K562 (cell line): Measurements from ENCODE around the gene C3AR1. TPM values are rescaled to one million over a fixed set of nuclear protein-coding genes. Genes with fewer than 3 reads are reported as not detected.

Experiments
- ATAC-seq: fragments of 200-7000 bp; cut with Tn5 transposase; 3 replicates; pipeline ENCODE4 v1.9.1; 2020; ENCODE audit warnings: moderate library complexity
- BruUV-seq: library from RNA; stranded (reverse); fragments of 400-500 nt; replicated peaks from 2 replicates; lab custom pipeline; 2021; lab: Mats Ljungman, UMichigan
- CTCF ChIA-PET: fragments of 300-600 bp; formaldehyde crosslinking; extraction: SDS; loops from one replicate; lab custom pipeline; 2021; ENCODE audit warnings: low intra/inter-chr PET ratio; lab: Yijun Ruan, JAX
- POLR2A ChIA-PET: fragments of 300-600, 350-650 bp; sonication (Branson Sonifier 250); formaldehyde crosslinking; extraction: SDS; loops from one replicate; lab custom pipeline; 2021; ENCODE audit warnings: antibody characterized with exemption, inconsistent platforms; lab: Yijun Ruan, JAX
- DNase-seq, 4 experiments: peaks; one replicate each; pipeline versions ENCODE4 v3.0.0 to v3.0.0-alpha.2; 2011 to 2018; ENCODE audit warnings: low spot score in 3 of 4, mixed read lengths in 3 of 4; ENCODE audit errors: extremely low read depth in 1 of 4
- FAIRE-seq: peaks from 2 replicates; lab custom pipeline; 2011; peaks lifted over from hg19 to GRCh38; lab: Jason Lieb, UNC
- H2AFZ ChIP-seq: 2 replicates; pipeline ENCODE4 v1.6.0; 2011; ENCODE audit warnings: low read depth, low read length, control low read depth, inconsistent platforms
- H3K27ac ChIP-seq: fragments of 200-600 bp; 3 replicates; pipeline ENCODE4 v1.8.0; 2011; ENCODE audit warnings: low read depth, mild to moderate bottlenecking, control low read depth, inconsistent platforms, low read length, moderate library complexity, mixed read lengths; ENCODE audit errors: extremely low read depth
- H3K27me3 ChIP-seq, 2 experiments: fragments of 300-600 bp in 1 of 2; 2 replicates in 1 of 2; 3 replicates in 1 of 2; pipeline versions ENCODE4 v1.6.0 to v1.8.0; 2011; ENCODE audit warnings: inconsistent platforms in 2 of 2, low read length in 2 of 2, mild to moderate bottlenecking in 1 of 2, mixed read lengths in 1 of 2, moderate library complexity in 1 of 2; ENCODE audit not compliant: control insufficient read depth in 2 of 2, insufficient read depth in 2 of 2
- H3K36me3 ChIP-seq: fragments of 300-600 bp; 3 replicates; pipeline ENCODE4 v1.8.0; 2011; ENCODE audit warnings: mild to moderate bottlenecking, low read length, inconsistent platforms; ENCODE audit not compliant: control insufficient read depth, insufficient read depth
- H3K4me1 ChIP-seq, 2 experiments: fragments of 200-600 bp in 1 of 2; replicated peaks in 1 of 2; 2 replicates in 1 of 2; 3 replicates in 1 of 2; pipeline versions ENCODE4 v1.5.1 to v1.8.0; 2011; ENCODE audit warnings: inconsistent platforms in 2 of 2, low read length in 2 of 2, mild to moderate bottlenecking in 1 of 2, mixed read lengths in 1 of 2, moderate library complexity in 1 of 2; ENCODE audit not compliant: control insufficient read depth in 2 of 2, insufficient read depth in 2 of 2
- H3K4me2 ChIP-seq: 2 replicates; pipeline ENCODE4 v1.6.1; 2011; ENCODE audit warnings: low read length, control low read depth, inconsistent platforms, mixed read lengths; ENCODE audit not compliant: insufficient read depth
- H3K4me3 ChIP-seq: fragments of 200-600 bp; sonication (generic), shearing (Covaris generic); 2 replicates; pipeline ENCODE4 v1.5.1; 2016; ENCODE audit warnings: control low read depth, inconsistent platforms
- H3K79me2 ChIP-seq: fragments of 200-600 bp; 3 replicates; pipeline ENCODE4 v1.8.0; 2011; ENCODE audit warnings: low read length, inconsistent platforms; ENCODE audit not compliant: control insufficient read depth, insufficient read depth
- H3K9ac ChIP-seq, 2 experiments: 2 replicates each; pipeline versions ENCODE4 v1.6.0 to v1.6.1; 2011; ENCODE audit warnings: low read depth in 2 of 2, low read length in 2 of 2, control low read depth in 1 of 2, inconsistent platforms in 1 of 2, mild to moderate bottlenecking in 1 of 2, mixed read lengths in 1 of 2; ENCODE audit not compliant: insufficient read depth in 1 of 2
- H3K9me1 ChIP-seq: one replicate; pipeline ENCODE4 v1.6.0; 2011; ENCODE audit warnings: inconsistent platforms, mild to moderate bottlenecking, low read length, moderate library complexity; ENCODE audit not compliant: control insufficient read depth, insufficient read depth
- H3K9me3 ChIP-seq: replicated peaks from 2 replicates; pipeline ENCODE4 v1.5.1; 2011; ENCODE audit warnings: low read depth, low read length, inconsistent platforms; ENCODE audit not compliant: control insufficient read depth, insufficient read depth
- H4K20me1 ChIP-seq: replicated peaks from 2 replicates; pipeline ENCODE4 v1.6.1; 2011; ENCODE audit warnings: low read length, inconsistent platforms, mixed read lengths; ENCODE audit not compliant: control insufficient read depth, insufficient read depth
- CEBPB ChIP-seq: fragments of 450-650 bp; IDR thresholded peaks from 2 replicates; pipeline ENCODE4 v1.6.1; 2016; ENCODE audit warnings: missing genetic modification characterization, missing compliant biosample characterization
- E2F5 ChIP-seq: sonication (generic); formaldehyde crosslinking; IDR thresholded peaks from 2 replicates; pipeline ENCODE4 v1.8.0; 2022; ENCODE audit warnings: mild to moderate bottlenecking, missing genetic modification reagents
- HMGXB4 ChIP-seq: sonication (generic); formaldehyde crosslinking; IDR thresholded peaks from 2 replicates; pipeline ENCODE4 v1.8.1; 2023; ENCODE audit warnings: mild to moderate bottlenecking, missing genetic modification reagents
- TAF9B ChIP-seq: fragments of 450-650 bp; IDR thresholded peaks from 2 replicates; pipeline ENCODE4 v1.6.1; 2018; ENCODE audit warnings: mild to moderate bottlenecking; ENCODE audit not compliant: partially characterized antibody
- WGBS: fragments of 100-300 bp; shearing (Covaris generic); methylation state at CpG from one replicate; pipeline ENCODE4 v1.1.6; 2016; ENCODE audit warnings: low coverage, mixed read lengths; ENCODE audit not compliant: insufficient coverage; ENCODE audit errors: missing lambda C conversion rate; 5-methylcytosine and 5-hydroxymethylcytosine counted together
- in situ Hi-C: fragments of 300-500 bp; cut with MboI; formaldehyde crosslinking; loops from 4 replicates; pipeline ENCODE4 v1.15.0; 2018; ENCODE audit warnings: inconsistent platforms, mixed read lengths
- intact Hi-C: fragments of 100-400 bp; cut with micrococcal nuclease; formaldehyde crosslinking; loops from 2 replicates; pipeline ENCODE4 v1.14.2; 2022
- polyA plus RNA-seq, 8 experiments: library from polyadenylated mRNA; depleted of rRNA in 4 of 8; stranded (reverse) in 5 of 8; unstranded in 3 of 8; fragments of >200 nt; fragmentation: Nextera tagmentation in 2 of 8; fragmentation: Illumina TruSeq in 1 of 8; extraction: Ambion mirVana in 2 of 8; extraction: Trizol in 1 of 8; gene quantifications; 2 replicates each; pipeline versions ENCODE4 v1.2.1 to v1.2.3, GENCODE V29; 2011 to 2014; ENCODE audit warnings: inconsistent platforms in 1 of 8, missing spikeins in 1 of 8
- total RNA-seq, 7 experiments: library from RNA; depleted of rRNA in 6 of 7; stranded (reverse); fragments of >200 nt in 6 of 7; fragmentation: Illumina TruSeq in 2 of 7; extraction: Trizol in 2 of 7; gene quantifications; 2 replicates each; pipeline versions ENCODE4 v1.2.1 to v1.2.3, GENCODE V29; 2011 to 2021; ENCODE audit warnings: low replicate concordance in 1 of 7

C3AR1 gene
- total and polyA plus RNA-seq, 9 of the 15 experiments (the other 6 are each of a cell fraction or from before 2014, with no cell fraction given): 2.2 to 12.9 (median 5.3) TPM

- 29% methylated on average over 1 of the region's 2 CpGs for WGBS
- Histone ChIP-seq H3K9ac (no peak overlapping the region), H3K36me3 (peaks cover 59% of the 10 kb centered on the region; the same call in 2 of the 3 replicates), H2AFZ (no peak overlapping the region), H3K79me2 (no peaks in the 10 kb centered on the region), H4K20me1 (no peaks in the 10 kb centered on the region), H3K4me2 (no peak overlapping the region), H3K27ac (no peak overlapping the region), H3K4me3 (no peak overlapping the region), H3K9me3 (no peaks in the 10 kb centered on the region), H3K4me1 (no peaks in the 10 kb centered on the region), H3K9me1 (no peaks in the 10 kb centered on the region), H3K27me3 (no peaks in the 10 kb centered on the region)
- FAIRE-seq: no peak
- in situ Hi-C loops (no loop called here), intact Hi-C loops (no loop called here)
- BruUV-seq: no TSS peak
- TF ChIP-seq E2F5: no peak
- CTCF ChIA-PET: no interaction called here
- no peak for DNase-seq
- POLR2A ChIA-PET: interaction anchor here (1.2 to 1.5 kb wide), 2 partner anchors 9 to 18 kb away, joined by 3 to 5 read pairs; no protein-coding TSS in a partner anchor
- ATAC-seq: no peak
These were observed 30.2 kb upstream of the C3AR1 start for GRCh38 chr12:8096281-8096915.

- intact Hi-C loops: no loop called here
- no peak for DNase-seq
- no peak for FAIRE-seq
- Histone ChIP-seq H3K9ac (no peak overlapping the region), H4K20me1 (no peaks in the 10 kb centered on the region), H3K27me3 (no peaks in the 10 kb centered on the region), H3K27ac (no peak overlapping the region), H3K4me3 (no peak overlapping the region), H3K9me3 (no peaks in the 10 kb centered on the region), H3K79me2 (peaks cover 12% of the 10 kb centered on the region), H3K9me1 (no peaks in the 10 kb centered on the region), H3K4me2 (no peak overlapping the region), H2AFZ (no peak overlapping the region), H3K36me3 (peaks cover 84% of the 10 kb centered on the region), H3K4me1 (no peaks in the 10 kb centered on the region)
- ChIA-PET POLR2A (interaction anchor here (0.6 kb wide), 1 partner anchor 566 kb away, joined by 3 read pairs; no protein-coding TSS in a partner anchor), CTCF (no interaction called here)
- 93% methylated on average over 3 of the region's 3 CpGs for WGBS
- BruUV-seq: no TSS peak
- TF ChIP-seq HMGXB4 (CRISPR knock-in tag) (no peak), TAF9B (no peak), CEBPB (tag) (no peak)
- no peak for ATAC-seq
- in situ Hi-C loops: no loop called here
These were observed 27.1 kb upstream of the C3AR1 start for GRCh38 chr12:8093291-8093690.
